Pancreas (tissue), 10 donors: Measurements from ENCODE around the gene QTRT2. TPM values are rescaled to one million over a fixed set of nuclear protein-coding genes. Genes with fewer than 3 reads are reported as not detected.

Source experiments
- ATAC-seq, 4 donors: fragments of 200-7000 bp; cut with Tn5 transposase; one replicate each; pipeline versions ENCODE4 v1.8.0 to v1.9.1; 2020; ENCODE audit warnings: mild to moderate bottlenecking in 4 of 4, moderate library complexity in 4 of 4
- DNase-seq, 6 donors: peaks; one replicate each; pipeline ENCODE4 v3.0.0-alpha.2; 2020
- FAIRE-seq: peaks from 2 replicates; lab custom pipeline; 2012; peaks lifted over from hg19 to GRCh38; lab: Jason Lieb, UNC
- H3K27ac ChIP-seq, 4 donors: fragments of 200-600 bp; sonication (generic); 1 replicate in 3 of 4; 2 replicates in 1 of 4; pipeline versions ENCODE4 v1.5.0 to v1.8.0; 2020
- H3K27me3 ChIP-seq, 4 donors: fragments of 200-600 bp; one replicate each; pipeline ENCODE4 v1.8.0; 2021
- H3K36me3 ChIP-seq, 3 donors: fragments of 200-600 bp; sonication (generic) in 1 of 3; one replicate each; pipeline versions ENCODE4 v1.5.0 to v1.8.0; 2020 to 2021
- H3K4me1 ChIP-seq, 3 donors: fragments of 200-600 bp; one replicate each; pipeline ENCODE4 v1.8.0; 2021
- H3K4me3 ChIP-seq, 4 donors: fragments of 200-600 bp; sonication (generic) in 2 of 4; one replicate each; pipeline versions ENCODE4 v1.5.0 to v1.8.0; 2020 to 2021
- H3K9me3 ChIP-seq, 4 donors: fragments of 200-600 bp; one replicate each; pipeline ENCODE4 v1.8.0; 2021
- WGBS, 2 donors: extraction: QIAGEN DNeasy Blood & Tissue Kit; methylation state at CpG; one replicate each; pipeline ENCODE4 v1.1.7; 2013; 5-methylcytosine and 5-hydroxymethylcytosine counted together
- intact Hi-C, 3 donors: fragments of 100-400 bp; cut with DNase I; formaldehyde crosslinking; loops; one replicate each; pipeline versions ENCODE4 v1.11.1 to v1.14.2; 2022
- polyA plus RNA-seq, 2 donors: library from polyadenylated mRNA; stranded (reverse); fragments of 200-250 nt; gene quantifications; one replicate each; pipeline ENCODE4 v1.2.3, GENCODE V29; 2013
- total RNA-seq, 6 donors: library from RNA; stranded (reverse); fragmentation: NEBNext Ultra II Directional in 4 of 6; extraction: Animal tissue kit (Norgen Biotek cat#: 25700) in 4 of 6; gene quantifications; one replicate each; pipeline versions ENCODE4 v1.2.1 to v1.2.4, GENCODE V29; 2021 to 2023
- TF ChIP-seq, protein P1 (sequence below), 4 donors: fragments of 200-600 bp; sonication (generic) in 3 of 4; IDR thresholded peaks; one replicate each; pipeline versions ENCODE4 v1.5.0 to v1.8.0; 2021; ENCODE audit warnings: antibody characterized with exemption in 4 of 4
- donor health status: healthy with polysubstance abuse.
- donor health status: DM: no; HTN: no; CAD: no; lungs with moderate emphysema.
- donor health status: DM: no; HTN: no; CAD: no.
- donor health status: control.
- donor health status: control.
- donor health status: Bipolar disorder and iron deficiency.
- donor health status: DM: yes; HTN: yes; CAD: no.
- donor health status: DM: no; HTN: no; CAD: no.
- donor health status: DM: no; HTN: no; CAD: no.
- donor health status: DM: yes; HTN: yes; CAD: no.

The QTRT2 gene
- total and polyA plus RNA-seq, 8 donors: 3.5 to 13.5 (median 10.3) TPM

DNA sequence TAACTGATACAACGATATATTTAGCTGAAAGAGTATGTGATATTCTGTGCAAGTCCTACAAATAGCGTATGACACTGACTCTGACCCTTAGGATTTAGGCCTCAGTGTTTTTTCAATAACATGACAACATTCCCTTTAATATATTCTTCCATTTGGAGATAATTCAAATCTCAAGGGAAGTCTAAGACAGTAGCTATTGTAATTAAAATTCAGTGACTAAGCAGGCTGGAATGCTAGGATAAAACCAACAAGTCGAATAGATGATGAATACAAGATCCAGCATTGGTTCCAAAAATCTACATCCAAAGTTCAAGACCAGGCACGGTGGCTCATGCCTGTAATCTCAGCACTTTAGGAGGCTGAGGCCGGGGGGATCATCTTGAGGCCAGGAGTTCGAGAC lies 56.2 kb downstream of the QTRT2 start:
- no peak for ATAC-seq
- intact Hi-C loops: no loop called here
- no peaks in the 10 kb centered on the region for H3K27me3 ChIP-seq
- no peak for DNase-seq
- no peaks in the 10 kb centered on the region for H3K4me1 ChIP-seq
- TF ChIP-seq, protein P1, sequence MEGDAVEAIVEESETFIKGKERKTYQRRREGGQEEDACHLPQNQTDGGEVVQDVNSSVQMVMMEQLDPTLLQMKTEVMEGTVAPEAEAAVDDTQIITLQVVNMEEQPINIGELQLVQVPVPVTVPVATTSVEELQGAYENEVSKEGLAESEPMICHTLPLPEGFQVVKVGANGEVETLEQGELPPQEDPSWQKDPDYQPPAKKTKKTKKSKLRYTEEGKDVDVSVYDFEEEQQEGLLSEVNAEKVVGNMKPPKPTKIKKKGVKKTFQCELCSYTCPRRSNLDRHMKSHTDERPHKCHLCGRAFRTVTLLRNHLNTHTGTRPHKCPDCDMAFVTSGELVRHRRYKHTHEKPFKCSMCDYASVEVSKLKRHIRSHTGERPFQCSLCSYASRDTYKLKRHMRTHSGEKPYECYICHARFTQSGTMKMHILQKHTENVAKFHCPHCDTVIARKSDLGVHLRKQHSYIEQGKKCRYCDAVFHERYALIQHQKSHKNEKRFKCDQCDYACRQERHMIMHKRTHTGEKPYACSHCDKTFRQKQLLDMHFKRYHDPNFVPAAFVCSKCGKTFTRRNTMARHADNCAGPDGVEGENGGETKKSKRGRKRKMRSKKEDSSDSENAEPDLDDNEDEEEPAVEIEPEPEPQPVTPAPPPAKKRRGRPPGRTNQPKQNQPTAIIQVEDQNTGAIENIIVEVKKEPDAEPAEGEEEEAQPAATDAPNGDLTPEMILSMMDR (IDR thresholded peaks at IDR 0.05): no peak
- no peak for FAIRE-seq
- no peaks in the 10 kb centered on the region for H3K9me3 ChIP-seq
- no peak overlapping the region for H3K4me3 ChIP-seq
- no peaks in the 10 kb centered on the region for H3K36me3 ChIP-seq
- WGBS, 2 donors: 79 to 83% methylated on average over 6 of the region's 6 CpGs
- no peak overlapping the region for H3K27ac ChIP-seq

GRCh38 chr3:114114719-114115118 lies 58.2 kb downstream of the QTRT2 start:
- intact Hi-C loops: no loop called here
- FAIRE-seq: no peak
- H3K36me3 ChIP-seq: no peaks in the 10 kb centered on the region
- H3K9me3 ChIP-seq: no peaks in the 10 kb centered on the region
- H3K27ac ChIP-seq: no peak overlapping the region
- H3K4me3 ChIP-seq: no peak overlapping the region
- DNase-seq: no peak
- H3K27me3 ChIP-seq: no peaks in the 10 kb centered on the region
- no peaks in the 10 kb centered on the region for H3K4me1 ChIP-seq
- TF ChIP-seq, protein P1 (IDR thresholded peaks at IDR 0.05): no peak
- ATAC-seq: no peak
- 76 to 83% methylated on average over 3 of the region's 3 CpGs for WGBS, 2 donors

DNA sequence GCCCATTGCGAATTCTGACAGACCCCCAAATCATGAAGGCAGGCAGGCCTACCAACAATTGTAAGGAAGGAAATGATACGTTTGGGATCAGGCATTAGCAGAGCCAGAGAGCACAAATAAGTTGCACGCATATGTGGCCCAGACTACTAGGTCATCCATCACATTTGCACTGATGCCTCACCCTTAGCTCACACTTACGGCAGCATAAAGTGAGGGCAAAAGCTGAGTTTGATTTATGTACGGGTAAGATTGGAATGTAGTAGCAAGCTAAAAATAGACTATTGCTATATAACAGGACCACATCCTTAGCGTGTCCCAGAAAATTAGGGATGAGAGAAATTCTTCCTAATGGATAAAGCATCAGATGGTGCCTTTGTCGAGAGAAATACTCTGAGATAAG lies 58.6 kb downstream of the QTRT2 start:
- FAIRE-seq (no peak), ATAC-seq (no peak)

DNA sequence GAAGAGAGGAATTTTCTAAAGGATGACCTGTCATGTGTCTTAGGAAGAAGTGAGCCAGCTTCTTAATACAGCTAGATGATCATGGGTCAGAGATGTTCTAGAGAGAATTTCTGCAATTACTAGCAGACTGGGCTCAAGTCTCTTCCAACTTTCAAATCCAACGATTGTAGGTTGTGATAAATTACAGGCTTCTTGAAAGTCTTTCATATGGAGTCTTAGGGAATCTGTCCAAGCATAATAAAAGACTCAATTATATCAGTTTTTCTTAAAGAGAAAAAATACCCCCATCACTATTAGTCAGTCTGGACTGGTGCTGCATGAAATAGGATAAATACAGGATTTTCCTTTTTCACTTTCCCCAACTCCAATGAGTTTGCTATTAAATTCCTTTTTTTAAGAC lies 63.2 kb downstream of the QTRT2 start:
- H3K4me3 ChIP-seq: no peak overlapping the region
- H3K27me3 ChIP-seq: no peaks in the 10 kb centered on the region
- H3K4me1 ChIP-seq: no peaks in the 10 kb centered on the region
- FAIRE-seq (no peak), DNase-seq (no peak), ATAC-seq (no peak)
- 36 to 51% methylated on average over 1 of the region's 1 CpG for WGBS, 2 donors
- H3K36me3 ChIP-seq: no peaks in the 10 kb centered on the region
- no peak overlapping the region for H3K27ac ChIP-seq
- TF ChIP-seq, protein P1 (IDR thresholded peaks at IDR 0.05): no peak
- intact Hi-C loops: no loop called here
- H3K9me3 ChIP-seq: no peaks in the 10 kb centered on the region

More for the DNA sequence above, 58.6 kb downstream of the QTRT2 start:
- Histone ChIP-seq H3K36me3 (no peaks in the 10 kb centered on the region), H3K27me3 (no peaks in the 10 kb centered on the region), H3K4me1 (no peaks in the 10 kb centered on the region), H3K27ac (no peak overlapping the region), H3K4me3 (no peak overlapping the region), H3K9me3 (no peaks in the 10 kb centered on the region)
- no peak for DNase-seq
- TF ChIP-seq, protein P1 (IDR thresholded peaks at IDR 0.05): no peak
- 71 to 81% methylated on average over 7 of the region's 7 CpGs for WGBS, 2 donors
- intact Hi-C loops: no loop called here

DNA sequence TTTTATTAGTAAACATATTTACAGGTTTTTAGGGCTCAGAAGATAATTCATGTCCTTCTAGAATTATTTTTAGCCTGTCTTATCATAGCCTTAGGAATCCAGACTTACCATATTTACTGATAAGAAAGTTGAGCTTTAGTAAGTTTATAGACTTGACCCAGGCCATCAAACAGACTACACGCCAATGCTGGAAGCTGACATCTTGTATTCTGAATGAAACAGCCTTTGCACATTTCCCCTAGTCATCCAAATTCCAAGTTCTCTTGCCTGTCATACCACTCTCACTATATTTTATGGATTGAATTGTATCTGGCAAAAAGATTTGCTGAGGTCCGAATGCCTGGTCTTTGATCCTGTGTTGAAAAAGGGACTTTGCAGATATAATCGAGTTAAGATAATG lies 63.7 kb downstream of the QTRT2 start:
- no peak for FAIRE-seq
- no peaks in the 10 kb centered on the region for H3K4me1 ChIP-seq
- no peaks in the 10 kb centered on the region for H3K36me3 ChIP-seq
- no peaks in the 10 kb centered on the region for H3K27me3 ChIP-seq
- no peak overlapping the region for H3K27ac ChIP-seq
- no peak overlapping the region for H3K4me3 ChIP-seq
- WGBS, 2 donors: 55 to 67% methylated on average over 3 of the region's 3 CpGs
- DNase-seq: no peak
- no peaks in the 10 kb centered on the region for H3K9me3 ChIP-seq
- TF ChIP-seq, protein P1 (IDR thresholded peaks at IDR 0.05): no peak
- ATAC-seq: no peak
- intact Hi-C loops: no loop called here
